ENCODE data around the gene VPS26C.

GRCh38 chr21:37251294-37251634 is 15.9 kb downstream of the VPS26C start:
- TF ChIP-seq TAF1 (IDR thresholded peaks at IDR 0.05; ENCODE audit: borderline replicate concordance, insufficient read depth, low read length) (no peak), REST (IDR thresholded peaks at IDR 0.05; ENCODE audit: insufficient read depth in 1 of 2, low read depth in 2 of 2, low read length in 2 of 2) (no peak)

Measured in PFSK-1 (cell line).